NB4 (cell line): Measurements from ENCODE around the gene AFF2.

Experiments used
- CTCF ChIP-seq: IDR thresholded peaks from one replicate; pipeline ENCODE4 v1.5.1; 2012; ENCODE audit warnings: low read depth, low read length
- MAX ChIP-seq: IDR thresholded peaks from 2 replicates; pipeline ENCODE4 v1.6.1; 2011; ENCODE audit warnings: low read depth, low read length
- POLR2A ChIP-seq: IDR thresholded peaks from 2 replicates; pipeline ENCODE4 v1.6.1; 2011; ENCODE audit warnings: mild to moderate bottlenecking; ENCODE audit not compliant: insufficient read length; ENCODE audit errors: extremely low read depth

GRCh38 chrX:149022485-149022884, 522.1 kb downstream of the AFF2 start:
- no peak for TF ChIP-seq CTCF
- no peak for TF ChIP-seq POLR2A
- TF ChIP-seq MAX = no peak
